Colonic mucosa (tissue), 4 donors: ENCODE data around the gene EFCAB3. TPM values are rescaled to one million over a fixed set of nuclear protein-coding genes. Genes with fewer than 3 reads are reported as not detected.

ENCODE experiments used
- DNase-seq: peaks from one replicate; pipeline ENCODE4 v3.0.0-alpha.2; 2020
- H3K27ac ChIP-seq: fragments of 200-600 bp; one replicate; pipeline ENCODE4 v1.8.0; 2021
- H3K27me3 ChIP-seq: fragments of 200-600 bp; one replicate; pipeline ENCODE4 v1.8.0; 2021
- H3K36me3 ChIP-seq: fragments of 200-600 bp; one replicate; pipeline ENCODE4 v1.8.0; 2021
- H3K4me1 ChIP-seq: fragments of 200-600 bp; one replicate; pipeline ENCODE4 v1.8.0; 2021; ENCODE audit warnings: mild to moderate bottlenecking
- H3K4me3 ChIP-seq: fragments of 200-600 bp; one replicate; pipeline ENCODE4 v1.8.0; 2021
- H3K9ac ChIP-seq, 2 donors: one replicate each; pipeline ENCODE4 v1.7.0; 2013; ENCODE audit warnings: control low read depth in 2 of 2, low read depth in 2 of 2, low read length in 2 of 2
- H3K9me3 ChIP-seq: fragments of 200-600 bp; one replicate; pipeline ENCODE4 v1.8.0; 2021
- CTCF ChIP-seq: fragments of 200-600 bp; IDR thresholded peaks from one replicate; pipeline ENCODE4 v1.8.0; 2022; ENCODE audit warnings: antibody characterized with exemption, mild to moderate bottlenecking
- intact Hi-C: fragments of 100-400 bp; cut with DNase I; formaldehyde crosslinking; loops from one replicate; pipeline ENCODE4 v1.14.1; 2022
- total RNA-seq, 2 donors: library from RNA; stranded (reverse); fragmentation: NEBNext Ultra II Directional in 1 of 2; extraction: Animal tissue kit (Norgen Biotek cat#: 25700) in 1 of 2; gene quantifications; one replicate each; pipeline ENCODE4 v1.2.1, GENCODE V29; 2021
- donor health status: healthy.
- donor health status: DM: no; HTN: no; CAD: no.
- donor health status: DM: no; HTN: no; CAD: no.

The EFCAB3 gene
- not detected for total RNA-seq

GRCh38 chr17:62380253-62380652 lies at the start of gene EFCAB3:
EFCAB3 (plus strand) TSS chr17:62380553; CDS start chr17:62382980, 2,427 bp downstream.
- Histone ChIP-seq H3K27ac (no peak within 1 kb of the TSS), H3K9me3 (no peaks in the 10 kb centered on the region), H3K36me3 (no peaks in the 10 kb centered on the region), H3K9ac (no peak within 1 kb of the TSS), H3K4me3 (no peak within 1 kb of the TSS), H3K27me3 (no peaks in the 10 kb centered on the region), H3K4me1 (no peaks in the 10 kb centered on the region)
- TF ChIP-seq CTCF, result no peak
- DNase-seq, result no peak
- intact Hi-C loops, result no loop called here

GRCh38 chr17:62336527-62336926 lies 43.8 kb upstream of the EFCAB3 start:
- no peak for DNase-seq
- no peak overlapping the region for H3K27ac ChIP-seq
- intact Hi-C loops, result no loop called here

GRCh38 chr17:62343764-62344270 lies 36.5 kb upstream of the EFCAB3 start:
- no peak for DNase-seq
- no peak for TF ChIP-seq CTCF
- no peaks in the 10 kb centered on the region for H3K27me3 ChIP-seq
- H3K27ac ChIP-seq, result no peak overlapping the region
- no peaks in the 10 kb centered on the region for H3K9me3 ChIP-seq
- intact Hi-C loops, result no loop called here
- H3K4me3 ChIP-seq, result no peak overlapping the region
- H3K4me1 ChIP-seq, result no peaks in the 10 kb centered on the region
- H3K9ac ChIP-seq, result no peak overlapping the region
- H3K36me3 ChIP-seq, result no peaks in the 10 kb centered on the region

More at GRCh38 chr17:62336527-62336926, 43.8 kb upstream of the EFCAB3 start:
- no peaks in the 10 kb centered on the region for H3K9me3 ChIP-seq
- H3K4me1 ChIP-seq, result no peaks in the 10 kb centered on the region
- H3K9ac ChIP-seq, result no peak overlapping the region
- no peak for TF ChIP-seq CTCF
- no peak overlapping the region for H3K4me3 ChIP-seq
- no peaks in the 10 kb centered on the region for H3K27me3 ChIP-seq
- H3K36me3 ChIP-seq, result no peaks in the 10 kb centered on the region

GRCh38 chr17:62351176-62351575 lies 29.2 kb upstream of the EFCAB3 start:
- no peak overlapping the region for H3K27ac ChIP-seq
- no peaks in the 10 kb centered on the region for H3K4me1 ChIP-seq
- no peaks in the 10 kb centered on the region for H3K9me3 ChIP-seq
- H3K9ac ChIP-seq, result no peak overlapping the region
- H3K36me3 ChIP-seq, result no peaks in the 10 kb centered on the region
- DNase-seq, result no peak
- TF ChIP-seq CTCF, result no peak
- H3K4me3 ChIP-seq, result no peak overlapping the region
- no peaks in the 10 kb centered on the region for H3K27me3 ChIP-seq
- intact Hi-C loops, result no loop called here

- H3K27me3 ChIP-seq, result no peaks in the 10 kb centered on the region
- H3K36me3 ChIP-seq, result no peaks in the 10 kb centered on the region
- H3K4me3 ChIP-seq, result no peak overlapping the region
- intact Hi-C loops, result no loop called here
- no peak overlapping the region for H3K27ac ChIP-seq
- no peak for TF ChIP-seq CTCF
- no peak overlapping the region for H3K9ac ChIP-seq
- DNase-seq, result no peak
- no peaks in the 10 kb centered on the region for H3K4me1 ChIP-seq
- H3K9me3 ChIP-seq, result no peaks in the 10 kb centered on the region
Observed at GRCh38 chr17:62366191-62366590, 14.2 kb upstream of the EFCAB3 start.

- TF ChIP-seq CTCF, result no peak
- H3K4me3 ChIP-seq, result no peak overlapping the region
- DNase-seq, result no peak
- intact Hi-C loops, result no loop called here
- no peaks in the 10 kb centered on the region for H3K27me3 ChIP-seq
- H3K27ac ChIP-seq, result no peak overlapping the region
- H3K36me3 ChIP-seq, result no peaks in the 10 kb centered on the region
- no peaks in the 10 kb centered on the region for H3K4me1 ChIP-seq
- H3K9me3 ChIP-seq, result no peaks in the 10 kb centered on the region
- no peak overlapping the region for H3K9ac ChIP-seq
Observed at GRCh38 chr17:62381561-62381960, 1.2 kb downstream of the EFCAB3 start.
